ENCODE results near the gene TOE1.
A peak's percentile ranks its signal among the peaks of the same experiment; 100 is the strongest.
"Not testable (repeated sequence)": the region's sequence is repeated elsewhere in the genome, so short reads cannot be mapped to it uniquely, and the experiment has no call there.

The TOE1 gene

GRCh38 chr1:45356186-45356585, 16.2 kb downstream of the TOE1 start:
- no peak for DNase-seq

GRCh38 chr1:45359882-45360513, 20.0 kb downstream of the TOE1 start:
- peak; percentile 39 to 51 for DNase-seq

- DNase-seq: not testable (repeated sequence)
Measured at GRCh38 chr1:45360981-45361380, 21.0 kb downstream of the TOE1 start.

- DNase-seq: no peak
Measured at GRCh38 chr1:45364294-45364693, 24.3 kb downstream of the TOE1 start.

GRCh38 chr1:45365051-45365450, 25.1 kb downstream of the TOE1 start:
- DNase-seq: no peak

- DNase-seq: no peak
Measured at GRCh38 chr1:45370575-45370974, 30.6 kb downstream of the TOE1 start.

- no peak for DNase-seq
Measured at GRCh38 chr1:45373573-45373972, 33.6 kb downstream of the TOE1 start.

GRCh38 chr1:45375104-45376090, 35.4 kb downstream of the TOE1 start:
- no peak for DNase-seq

GRCh38 chr1:45378184-45378583, 38.2 kb downstream of the TOE1 start:
- no peak for DNase-seq

GRCh38 chr1:45379524-45379923, 39.6 kb downstream of the TOE1 start:
- no peak for DNase-seq

- no peak for DNase-seq
Measured at GRCh38 chr1:45380125-45380524, 40.2 kb downstream of the TOE1 start.

- DNase-seq: no peak
Measured at GRCh38 chr1:45380730-45381129, 40.8 kb downstream of the TOE1 start.

- no peak for DNase-seq
Measured at GRCh38 chr1:45381243-45381642, 41.3 kb downstream of the TOE1 start.

- DNase-seq: no peak
Measured at GRCh38 chr1:45383191-45383590, 43.2 kb downstream of the TOE1 start.

GRCh38 chr1:45384213-45384612, 44.2 kb downstream of the TOE1 start:
- not testable (repeated sequence) for DNase-seq

GRCh38 chr1:45385302-45385701, 45.3 kb downstream of the TOE1 start:
- DNase-seq: no peak

- DNase-seq: no peak
Measured at GRCh38 chr1:45386219-45386618, 46.2 kb downstream of the TOE1 start.

Measured in activated CD4-positive, alpha-beta T cell treated with anti-CD3 and anti-CD28 coated beads for 4 hours (primary cell).